Activated CD4-positive, alpha-beta T cell treated with anti-CD3 and anti-CD28 coated beads, Interleukin-2, amount 50 U/mL, for 24 hours (primary cell): ENCODE results near the gene HAGH.
"Not testable (repeated sequence)": the region's sequence is repeated elsewhere in the genome, so short reads cannot be mapped to it uniquely, and the experiment has no call there.

Experiments used
- DNase-seq, 2 donors: peaks; one replicate each; pipeline ENCODE4 v3.0.0-alpha.2; 2020; ENCODE audit warnings: low read depth in 1 of 2, low spot score in 1 of 2

Gene HAGH

GRCh38 chr16:1810536-1810935 lies 16.1 kb downstream of the HAGH start:
- no peak for DNase-seq

DNA sequence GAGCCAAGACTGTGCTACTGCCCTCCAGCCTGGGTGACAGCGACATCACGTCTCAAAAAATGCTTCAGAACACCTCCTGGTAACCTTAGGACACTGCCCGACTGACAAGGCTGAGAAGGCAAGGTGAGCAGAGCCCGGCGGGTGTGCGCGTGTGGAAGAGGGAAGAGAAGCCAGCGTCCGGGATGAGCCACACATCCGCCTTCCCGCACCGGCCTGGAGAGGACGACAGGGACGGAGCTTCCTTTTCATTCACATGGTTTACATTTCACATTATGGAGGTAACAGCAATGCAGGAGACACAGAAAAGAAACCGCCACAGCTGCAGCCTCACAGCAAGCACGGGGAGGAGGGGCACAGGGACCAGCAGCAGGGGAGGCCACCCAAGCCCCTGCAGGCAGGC lies 16.5 kb downstream of the HAGH start:
- no peak for DNase-seq

- DNase-seq, result no peak
Measured at GRCh38 chr16:1809281-1809801, 17.3 kb downstream of the HAGH start.

GRCh38 chr16:1808691-1809090 lies 17.9 kb downstream of the HAGH start:
- DNase-seq, result no peak

GRCh38 chr16:1807626-1808025 lies 19.0 kb downstream of the HAGH start:
- DNase-seq, result no peak

- DNase-seq, result no peak
Measured at GRCh38 chr16:1800701-1801100, 25.9 kb downstream of the HAGH start.

GRCh38 chr16:1799263-1799662 lies 27.4 kb downstream of the HAGH start:
- not testable (repeated sequence) for DNase-seq

GRCh38 chr16:1794908-1795666 lies 31.5 kb downstream of the HAGH start:
- no peak for DNase-seq

DNA sequence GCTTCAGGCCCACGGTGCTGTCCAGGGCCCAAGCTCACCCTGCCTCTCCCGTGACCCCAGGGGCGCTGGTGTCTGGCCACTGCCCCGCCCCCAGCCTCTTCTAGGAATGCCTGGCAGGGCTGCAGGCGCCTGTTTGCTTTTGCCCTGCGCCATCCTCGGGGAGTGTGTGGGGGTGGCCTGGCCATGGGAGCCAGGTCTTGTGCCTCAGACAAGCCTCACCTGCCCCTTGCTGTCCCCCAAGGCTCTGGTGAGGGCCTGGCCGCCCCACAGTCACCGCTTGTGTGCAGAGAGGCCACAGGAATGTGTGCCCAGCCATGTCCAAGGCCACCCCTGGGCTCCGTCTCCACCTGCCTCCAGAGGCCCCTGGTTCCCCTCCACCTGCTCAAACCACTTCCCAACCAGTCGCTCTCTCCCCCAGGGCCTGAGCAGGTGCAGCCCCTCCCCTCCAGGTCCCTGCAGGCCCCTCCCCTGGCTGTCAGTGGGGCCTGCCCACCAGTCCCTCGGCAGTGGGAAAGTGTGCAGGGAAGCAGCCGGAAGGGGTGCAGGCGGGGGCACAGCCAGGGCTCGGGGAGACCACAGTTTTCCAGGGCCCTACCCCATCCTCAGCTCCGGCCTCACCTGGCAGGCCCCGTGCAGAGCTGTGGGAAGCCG lies 32.3 kb downstream of the HAGH start:
- DNase-seq, result no peak

GRCh38 chr16:1793578-1794220 lies 32.9 kb downstream of the HAGH start, which contains the start of gene IGFALS:
Gene IGFALS, minus strand, starts transcription at chr16:1793705. Its CDS starts 53 bp downstream, at chr16:1793652.
- no peak for DNase-seq

- no peak for DNase-seq
Measured at GRCh38 chr16:1792836-1793577, 33.6 kb downstream of the HAGH start.

DNA sequence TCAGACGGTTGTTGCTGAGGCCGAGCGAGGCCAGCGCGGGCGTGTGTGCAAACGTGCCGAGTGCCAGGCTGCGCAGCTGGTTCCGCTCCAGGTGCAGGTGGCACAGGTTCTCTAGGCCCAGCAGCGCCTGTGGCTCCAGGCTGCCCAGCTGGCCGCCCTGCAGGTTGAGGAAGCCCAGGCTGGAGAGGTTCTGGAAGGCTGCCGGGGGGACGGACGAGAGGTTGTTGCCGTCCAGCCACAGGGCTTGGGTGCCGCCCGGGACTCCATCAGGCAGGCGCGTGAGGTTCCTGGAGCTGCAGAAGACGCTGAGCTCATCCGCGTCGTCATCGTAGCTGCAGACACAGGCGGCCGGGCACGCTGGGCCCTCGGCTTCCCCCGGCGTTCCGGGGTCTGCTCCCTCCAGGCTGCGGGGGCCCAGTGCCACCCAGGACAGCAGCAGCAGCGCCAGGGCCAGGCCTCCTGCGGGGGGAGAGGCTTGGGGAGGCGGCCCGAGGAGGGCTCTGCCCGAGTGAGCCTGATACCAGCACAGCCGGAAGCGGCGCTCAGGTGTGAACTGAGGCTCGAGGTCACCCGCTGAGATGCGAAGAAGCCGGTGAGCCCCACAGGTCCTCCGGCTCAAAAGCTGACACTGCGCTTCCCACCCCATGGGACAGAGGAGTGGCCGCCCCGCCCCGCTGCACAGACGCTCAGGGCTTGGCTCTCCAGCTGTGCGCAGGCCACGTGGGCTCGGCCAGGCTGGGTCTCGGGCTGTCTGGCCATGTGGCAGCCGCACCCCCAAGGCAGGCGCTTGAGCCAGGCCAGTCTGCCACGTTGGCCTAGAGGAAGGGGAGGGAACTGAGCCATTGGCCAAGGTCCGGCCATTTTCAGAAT lies 34.4 kb downstream of the HAGH start:
- DNase-seq, result no peak

GRCh38 chr16:1791256-1791942 lies 35.2 kb downstream of the HAGH start:
- DNase-seq, result no peak

DNA sequence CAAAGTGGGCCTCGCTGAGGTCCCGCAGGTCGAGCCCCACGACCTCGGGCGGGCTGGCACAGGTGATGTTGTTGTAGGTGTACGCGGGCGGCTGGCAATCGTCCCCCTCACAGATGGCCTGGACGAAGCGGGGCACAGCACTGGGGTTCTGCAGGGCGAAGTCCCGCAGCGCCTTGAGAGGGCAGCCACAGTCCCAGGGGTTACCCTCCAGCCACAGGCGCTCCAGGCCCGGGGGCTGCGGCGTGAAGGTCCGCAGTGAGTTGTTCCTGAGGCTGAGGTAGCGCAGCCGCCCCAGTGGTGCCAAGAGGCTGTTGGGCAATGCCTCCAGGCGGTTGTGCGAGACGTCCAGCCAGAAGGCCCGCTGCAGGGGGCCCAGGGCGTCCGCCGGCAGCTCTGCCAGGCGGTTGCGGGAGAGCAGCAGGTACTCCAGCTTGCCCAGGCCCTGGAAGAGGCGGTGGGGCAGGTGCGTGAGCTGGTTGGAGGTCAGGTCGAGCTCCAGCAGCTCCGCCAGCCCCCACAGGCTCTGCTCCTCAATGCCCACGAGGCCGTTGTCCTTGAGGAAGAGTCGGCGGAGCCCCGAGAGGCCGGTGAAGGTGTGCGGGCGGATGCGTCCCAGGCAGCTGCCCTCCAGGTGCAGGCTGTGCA lies 35.9 kb downstream of the HAGH start:
- no peak for DNase-seq

- no peak for DNase-seq
Measured at GRCh38 chr16:1790261-1790610, 36.4 kb downstream of the HAGH start.

DNA sequence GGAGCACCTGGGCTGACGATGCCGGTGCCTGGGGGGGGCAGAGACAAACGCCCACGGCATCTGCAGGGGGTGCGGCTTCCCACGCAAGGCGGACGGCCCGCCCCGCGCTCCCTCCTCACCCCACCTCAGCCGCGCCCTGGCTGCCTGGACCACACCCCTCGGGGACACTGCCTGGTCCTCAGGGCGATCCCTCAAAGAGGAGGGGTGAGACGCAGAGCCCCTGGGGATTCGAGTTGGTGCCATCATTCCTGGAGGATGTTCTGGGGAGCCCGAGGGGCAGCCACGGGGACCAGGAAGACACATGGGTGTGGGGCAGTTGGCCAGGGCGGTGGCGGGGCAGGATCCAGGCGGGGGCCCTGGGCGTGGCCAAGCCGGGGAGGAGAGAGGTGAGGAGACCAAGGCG lies 37.0 kb downstream of the HAGH start:
- DNase-seq, result no peak

GRCh38 chr16:1788708-1789100 lies 37.9 kb downstream of the HAGH start:
- no peak for DNase-seq

DNA sequence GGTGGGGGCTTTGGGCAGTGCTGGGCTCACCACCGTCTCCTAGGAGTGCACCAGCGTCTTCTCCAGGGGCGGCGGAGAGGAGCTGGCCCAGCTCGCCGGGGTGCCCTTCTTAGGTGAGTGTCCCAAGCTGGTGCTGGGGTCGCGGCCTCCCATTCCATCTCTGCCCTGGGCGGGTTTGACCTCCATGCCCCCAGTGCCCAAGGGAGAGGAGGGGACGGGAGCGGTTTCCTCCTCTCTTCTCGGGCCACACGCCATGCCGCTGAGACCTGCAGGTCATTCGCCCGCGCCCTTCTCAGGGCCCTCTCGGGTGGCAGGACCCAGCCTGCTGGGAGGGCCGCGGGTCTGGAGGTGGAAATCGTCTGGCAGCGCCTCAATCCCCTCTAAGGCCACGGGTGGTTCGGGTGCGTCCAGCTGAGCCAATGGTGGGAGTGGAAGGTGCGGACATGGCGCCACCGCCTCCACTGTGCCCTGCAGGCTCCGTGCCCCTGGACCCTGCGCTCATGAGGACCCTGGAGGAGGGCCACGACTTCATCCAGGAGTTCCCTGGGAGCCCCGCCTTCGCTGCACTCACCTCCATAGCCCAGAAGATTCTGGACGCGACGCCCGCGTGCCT lies 38.4 kb downstream of the HAGH start:
- DNase-seq, result no peak
